SK-N-SH (cell line): ENCODE data around the gene NTM.

Experiments
- CHD2 ChIP-seq: fragments of 150-350 bp; IDR thresholded peaks from 2 replicates; pipeline ENCODE4 v1.6.1; 2018; ENCODE audit warnings: low read length; ENCODE audit not compliant: partially characterized antibody
- CTCF ChIP-seq: fragments of 200-600 bp; sonication (generic); IDR thresholded peaks from 2 replicates; pipeline ENCODE4 v1.6.1; 2017; ENCODE audit warnings: antibody characterized with exemption, mild to moderate bottlenecking, moderate library complexity
- ELF1 ChIP-seq: IDR thresholded peaks from 2 replicates; pipeline ENCODE4 v1.4.0; 2012
- NRF1 ChIP-seq: IDR thresholded peaks from 2 replicates; pipeline ENCODE4 v1.6.1; 2012; ENCODE audit warnings: low read depth, mild to moderate bottlenecking, low read length
- POLR2AphosphoS5 ChIP-seq: IDR thresholded peaks from 2 replicates; pipeline ENCODE4 v1.6.1; 2012; ENCODE audit warnings: low read depth, low read length
- RCOR1 ChIP-seq: fragments of 150-350 bp; IDR thresholded peaks from 2 replicates; pipeline ENCODE4 v1.6.1; 2017; ENCODE audit warnings: antibody characterized with exemption, low read length
- REST ChIP-seq: IDR thresholded peaks from 2 replicates; pipeline ENCODE4 v1.6.1; 2012; ENCODE audit warnings: mild to moderate bottlenecking, low read depth, low read length, moderate library complexity
- TAF1 ChIP-seq: IDR thresholded peaks from 2 replicates; pipeline ENCODE4 v1.6.1; 2012; ENCODE audit warnings: low read depth, mild to moderate bottlenecking, low read length, moderate library complexity, borderline replicate concordance
- USF2 ChIP-seq: fragments of 150-350 bp; IDR thresholded peaks from 2 replicates; pipeline ENCODE4 v1.6.1; 2017; ENCODE audit warnings: antibody characterized with exemption, low read length, low read depth, borderline replicate concordance

- TF ChIP-seq POLR2AphosphoS5, result no peak
- TF ChIP-seq TAF1, result no peak
- TF ChIP-seq USF2, result no peak
- TF ChIP-seq CTCF, result no peak
- TF ChIP-seq RCOR1, result no peak
- no peak for TF ChIP-seq ELF1
- no peak for TF ChIP-seq REST
- no peak for TF ChIP-seq CHD2
- TF ChIP-seq NRF1, result no peak
Observed at GRCh38 chr11:132336781-132337535, 966.5 kb downstream of the NTM start.
